Natural killer cell treated with Interleukin-12 subunit alpha and Interleukin-12 subunit beta and Interleukin-15 and Interleukin-18, amount 100 ng/mL, for 72 hours (primary cell): ENCODE results near the gene ACP6. TPM values are rescaled to one million over a fixed set of nuclear protein-coding genes. Genes with fewer than 3 reads are reported as not detected.

Experiments used
- ATAC-seq, 2 donors: fragments of 150-1000 bp; cut with Tn5 transposase in 1 of 2; sonication (Bioruptor Pico), chemical (Tn5 transposase) in 1 of 2; 2 replicates each; pipeline ENCODE4 v1.10.0; 2021
- DNase-seq: peaks from one replicate; pipeline ENCODE4 v3.0.0; 2022; ENCODE audit warnings: low spot score
- H3K27ac Mint-ChIP-seq, 2 donors: 1 replicate in 1 of 2; 2 replicates in 1 of 2; pipeline ENCODE4 v1.8.0; 2022; ENCODE audit warnings: mixed read lengths in 2 of 2, mild to moderate bottlenecking in 1 of 2, moderate library complexity in 1 of 2
- H3K27me3 Mint-ChIP-seq, 2 donors: 1 replicate in 1 of 2; 2 replicates in 1 of 2; pipeline ENCODE4 v1.8.0; 2022; ENCODE audit warnings: mixed read lengths in 2 of 2
- H3K36me3 Mint-ChIP-seq: one replicate; pipeline ENCODE4 v1.8.0; 2022; ENCODE audit warnings: mixed read lengths
- H3K4me1 Mint-ChIP-seq, 2 donors: 1 replicate in 1 of 2; 2 replicates in 1 of 2; pipeline ENCODE4 v1.8.0; 2022; ENCODE audit warnings: low read depth in 2 of 2, mixed read lengths in 2 of 2, mild to moderate bottlenecking in 1 of 2
- H3K4me3 Mint-ChIP-seq: one replicate; pipeline ENCODE4 v1.8.0; 2022; ENCODE audit warnings: mixed read lengths
- H3K9me3 Mint-ChIP-seq: 2 replicates; pipeline ENCODE4 v1.8.0; 2022; ENCODE audit warnings: mixed read lengths
- total RNA-seq, 2 donors: library from RNA; stranded (reverse); gene quantifications; one replicate each; pipeline ENCODE4 v1.2.3, GENCODE V29; 2022

Gene ACP6
- total RNA-seq, 2 donors from 2014 or later, result 4.7 to 13.2 TPM

DNA sequence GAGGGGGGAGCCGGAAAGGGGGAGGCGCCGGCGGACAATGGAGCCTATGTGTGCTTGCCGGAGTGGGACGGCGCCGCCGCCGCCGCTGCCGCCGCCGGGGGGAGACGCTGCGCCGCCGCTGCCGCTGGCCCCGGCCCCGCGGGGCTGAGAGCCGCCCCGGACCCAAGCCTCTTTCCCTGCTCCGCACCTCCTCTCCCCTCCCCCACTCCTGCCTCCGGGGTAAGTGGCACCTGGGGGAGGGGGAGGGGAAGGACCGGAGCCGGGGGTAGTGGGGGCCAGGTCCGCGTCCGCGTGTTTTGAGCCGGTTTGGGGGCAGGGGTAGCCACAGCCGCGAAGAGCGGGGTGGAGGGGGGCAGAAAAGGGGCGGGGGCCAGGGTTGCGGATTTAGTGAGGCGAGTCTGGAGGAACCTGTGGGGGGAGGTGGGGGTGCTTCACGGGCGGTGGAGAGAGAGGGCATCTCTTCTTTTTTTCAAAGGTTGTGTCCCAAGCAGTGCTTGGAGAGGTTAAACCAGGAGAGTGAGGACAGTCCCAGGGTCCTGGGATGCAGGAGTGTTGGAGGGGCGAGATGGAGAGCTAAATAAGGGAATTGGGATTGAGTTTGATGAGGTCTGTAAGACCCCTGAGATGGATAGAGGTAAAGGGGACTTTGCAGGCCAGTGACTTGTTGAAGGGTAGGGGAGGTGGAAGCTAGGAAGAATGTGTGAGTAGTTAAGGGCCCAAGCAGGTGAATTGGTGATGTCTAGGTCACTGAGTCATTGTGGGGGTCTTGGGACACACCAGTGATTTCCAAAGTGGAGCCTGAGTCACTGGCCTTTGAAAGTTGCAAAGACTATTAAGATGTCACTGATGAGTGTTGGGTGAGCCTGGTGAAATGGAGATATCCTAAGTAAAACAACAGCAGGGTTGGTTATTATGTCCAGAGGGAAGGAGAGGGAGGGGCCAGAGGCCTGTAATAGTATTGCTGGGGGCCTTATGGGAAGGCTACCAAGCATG, 69.9 kb downstream of the ACP6 start:
- H3K9me3 Mint-ChIP-seq, result no peaks in the 10 kb centered on the region
- DNase-seq (no peak), ATAC-seq (no peak)
- H3K36me3 Mint-ChIP-seq, result no peaks in the 10 kb centered on the region
- peaks cover 20% of the 10 kb centered on the region in 2 donors for H3K4me1 Mint-ChIP-seq
- peaks cover 0 to 4% of the 10 kb centered on the region in 2 donors for H3K27me3 Mint-ChIP-seq
- peak overlapping the region; percentile 41 to 50 for H3K27ac Mint-ChIP-seq
- peak overlapping the region; percentile 94 for H3K4me3 Mint-ChIP-seq

DNA sequence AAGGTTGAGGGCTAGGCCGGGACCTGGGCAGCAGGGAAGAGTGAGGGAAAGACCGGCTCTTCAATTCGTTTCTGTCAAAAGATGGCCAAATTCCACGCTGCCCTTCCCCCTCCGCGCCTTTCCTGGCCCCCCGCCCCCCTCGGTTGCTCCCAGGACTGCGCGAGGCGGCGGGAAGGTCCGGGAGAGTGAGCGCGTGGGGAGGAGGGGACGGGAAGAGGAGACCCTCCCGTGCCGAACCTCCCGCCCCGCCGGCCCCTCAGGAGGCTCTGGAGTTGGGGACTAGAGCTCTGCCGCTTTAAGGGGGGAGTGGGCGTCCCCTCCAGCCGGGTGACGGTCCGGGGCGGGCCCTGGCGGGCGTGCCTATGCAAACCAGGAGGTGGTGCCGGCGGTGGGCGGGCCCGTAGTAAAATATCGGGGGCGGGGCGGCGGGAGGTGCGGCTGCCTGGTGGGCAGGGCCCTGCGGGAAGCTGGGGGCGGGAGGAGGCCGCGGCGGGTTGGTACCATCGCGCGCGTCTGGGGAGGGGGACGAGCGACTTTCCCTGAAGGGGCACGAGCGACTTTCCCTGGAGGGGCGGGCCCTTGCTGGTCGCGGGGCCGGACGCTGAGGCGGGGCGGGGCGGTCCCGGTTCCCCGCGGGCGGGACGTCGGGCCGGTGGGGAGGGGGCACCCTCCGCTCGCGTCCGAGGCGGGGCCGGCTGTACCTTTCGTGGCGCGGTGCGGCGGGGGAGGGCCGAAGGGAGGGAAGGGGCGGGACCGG, 70.8 kb downstream of the ACP6 start:
- Mint-ChIP-seq H3K4me1 (peaks cover 20% of the 10 kb centered on the region in 2 donors), H3K27ac (peak overlapping the region; percentile 41 to 50), H3K27me3 (peaks cover 0 to 4% of the 10 kb centered on the region in 2 donors), H3K9me3 (no peaks in the 10 kb centered on the region), H3K4me3 (peak overlapping the region; percentile 94), H3K36me3 (no peaks in the 10 kb centered on the region)
- DNase-seq, result peak; percentile 94
- peak; percentile 94 to 95 for ATAC-seq

DNA sequence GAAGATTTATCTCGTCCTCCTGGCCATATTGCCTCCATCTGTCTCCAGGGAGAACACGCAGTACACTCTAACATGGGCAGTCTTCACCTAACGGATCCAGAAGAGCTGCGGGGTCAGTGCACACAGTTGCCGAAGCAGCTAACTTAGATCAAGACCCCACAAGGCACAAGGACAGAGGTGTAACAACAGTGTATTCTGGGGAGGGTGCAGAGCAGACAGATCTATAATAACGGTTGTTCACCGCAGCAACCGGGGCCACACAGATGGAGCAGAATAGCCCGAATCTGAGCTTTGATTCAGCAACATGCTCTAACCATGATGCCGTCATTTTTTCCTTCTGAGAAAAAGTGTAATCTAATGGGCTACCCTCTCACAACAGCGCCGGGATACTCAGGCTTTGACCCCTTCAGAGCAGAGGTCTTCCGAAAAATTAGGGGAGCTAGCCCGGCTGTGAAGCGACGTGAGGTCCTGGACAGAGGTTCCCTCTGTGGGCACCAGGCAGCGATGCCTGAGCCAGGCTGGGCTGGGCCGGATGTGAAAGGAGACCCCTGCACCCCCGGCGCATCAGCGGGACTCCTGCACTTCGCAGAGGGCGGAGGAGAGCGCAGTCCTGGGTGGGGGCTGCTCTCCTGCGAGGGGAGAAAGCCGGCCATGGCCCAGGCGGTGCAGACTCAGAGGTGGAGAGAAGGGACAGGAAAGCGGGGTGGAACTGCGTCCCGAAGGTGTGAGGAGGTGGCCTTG, 71.5 kb downstream of the ACP6 start:
- peaks cover 20% of the 10 kb centered on the region in 2 donors for H3K4me1 Mint-ChIP-seq
- H3K9me3 Mint-ChIP-seq, result no peaks in the 10 kb centered on the region
- H3K36me3 Mint-ChIP-seq, result no peaks in the 10 kb centered on the region
- peaks cover 0 to 4% of the 10 kb centered on the region in 2 donors for H3K27me3 Mint-ChIP-seq
- H3K27ac Mint-ChIP-seq, result peak overlapping the region; percentile 41 to 50
- H3K4me3 Mint-ChIP-seq, result peak overlapping the region; percentile 94
- ATAC-seq, result no peak
- DNase-seq, result no peak

DNA sequence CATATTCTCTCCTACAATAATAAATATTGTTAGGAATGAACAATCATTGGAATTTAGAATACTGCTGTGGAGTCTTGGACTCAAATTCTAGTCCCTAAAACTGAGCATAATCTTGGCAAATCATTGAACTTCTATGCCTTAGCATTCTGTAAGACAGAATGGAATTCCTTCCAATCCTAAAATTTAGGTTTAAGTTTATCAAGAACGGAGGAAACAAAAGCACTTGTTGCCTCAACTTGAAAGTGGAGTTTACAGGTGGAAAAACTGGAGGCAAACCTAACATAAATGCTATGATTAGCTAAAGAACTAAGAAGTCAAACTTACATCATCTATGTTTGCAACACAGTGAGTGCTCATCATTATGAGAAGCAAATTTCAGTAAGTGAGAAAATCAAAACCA, 73.3 kb downstream of the ACP6 start:
- Mint-ChIP-seq H3K27me3 (peaks cover 3 to 4% of the 10 kb centered on the region in 2 donors), H3K4me1 (peaks cover 18 to 20% of the 10 kb centered on the region in 2 donors), H3K27ac (no peak overlapping the region), H3K36me3 (no peaks in the 10 kb centered on the region), H3K9me3 (no peaks in the 10 kb centered on the region), H3K4me3 (no peak overlapping the region)
- no peak for DNase-seq
- ATAC-seq, result no peak

Other genes with a start within 250 kb of the ACP6 start
- 10 to 100 TPM in 1 of 2 donors, 1 to 10 TPM in 1; 7.2 to 15.3 TPM for gene BCL9, start 129.0 kb downstream of the ACP6 start, total RNA-seq
- gene GJA5, start 90.1 kb upstream of the ACP6 start, total RNA-seq, result not detected
- gene GJA8, start 232.3 kb upstream of the ACP6 start, total RNA-seq, result not detected